Psoas muscle (tissue), 8 donors: ENCODE data around the gene SMG6. TPM values are rescaled to one million over a fixed set of nuclear protein-coding genes. Genes with fewer than 3 reads are reported as not detected.

ENCODE experiments used
- ATAC-seq, 4 donors: fragments of 200-7000 bp; cut with Tn5 transposase; one replicate each; pipeline ENCODE4 v1.9.1; 2020; ENCODE audit warnings: moderate library complexity in 3 of 4, mild to moderate bottlenecking in 2 of 4
- DNase-seq, 2 donors: peaks; one replicate each; pipeline ENCODE4 v3.0.0-alpha.2; 2020
- H3K27ac ChIP-seq: fragments of 200-600 bp; one replicate; pipeline ENCODE4 v1.8.0; 2022
- H3K27me3 ChIP-seq, 3 donors: fragments of 200-600 bp in 1 of 3; one replicate each; pipeline versions ENCODE4 v1.6.1 to v1.8.0; 2013 to 2022; ENCODE audit warnings: low read length in 2 of 3, mild to moderate bottlenecking in 2 of 3, moderate library complexity in 1 of 3; ENCODE audit not compliant: insufficient read depth in 3 of 3
- H3K36me3 ChIP-seq, 2 donors: fragments of 200-600 bp in 1 of 2; one replicate each; pipeline versions ENCODE4 v1.6.1 to v1.8.0; 2013 to 2022; ENCODE audit warnings: low read depth in 1 of 2, mild to moderate bottlenecking in 1 of 2, moderate library complexity in 1 of 2; ENCODE audit not compliant: insufficient read depth in 1 of 2
- H3K4me1 ChIP-seq: fragments of 200-600 bp; one replicate; pipeline ENCODE4 v1.8.0; 2022
- H3K4me3 ChIP-seq: fragments of 200-600 bp; one replicate; pipeline ENCODE4 v1.8.0; 2022; ENCODE audit warnings: mild to moderate bottlenecking
- H3K9me3 ChIP-seq: fragments of 200-600 bp; one replicate; pipeline ENCODE4 v1.8.0; 2022
- CTCF ChIP-seq: fragments of 200-600 bp; IDR thresholded peaks from one replicate; pipeline ENCODE4 v1.8.0; 2022; ENCODE audit warnings: antibody characterized with exemption
- WGBS, 3 donors: extraction: QIAGEN DNeasy Blood & Tissue Kit; methylation state at CpG; one replicate each; pipeline versions ENCODE4 v1.1.6 to v1.1.7; 2013; 5-methylcytosine and 5-hydroxymethylcytosine counted together
- intact Hi-C, 2 donors: fragments of 100-400 bp; cut with DNase I; formaldehyde crosslinking; loops; one replicate each; pipeline versions ENCODE4 v1.11.0 to v1.14.2; 2022
- polyA plus RNA-seq, 3 donors: library from polyadenylated mRNA; stranded (reverse); fragments of 200-250 nt; gene quantifications; one replicate each; pipeline ENCODE4 v1.2.3, GENCODE V29; 2013
- total RNA-seq, 4 donors: library from RNA; stranded (reverse); fragmentation: NEBNext Ultra II Directional in 2 of 4; extraction: Animal tissue kit (Norgen Biotek cat#: 25700) in 2 of 4; gene quantifications; one replicate each; pipeline versions ENCODE4 v1.2.1 to v1.2.4, GENCODE V29; 2021 to 2023
- donor health status: healthy with polysubstance abuse.
- donor health status: DM: no; HTN: no; CAD: no; lungs with moderate emphysema.
- donor health status: Bipolar disorder and iron deficiency.
- donor health status: healthy.
- donor health status: DM: yes; HTN: yes; CAD: no.
- donor health status: DM: no; HTN: no; CAD: no.
- donor health status: DM: no; HTN: no; CAD: no.
- donor health status: DM: yes; HTN: yes; CAD: no.

The SMG6 gene
- total and polyA plus RNA-seq, 7 donors, result 9.4 to 24.1 (median 16.3) TPM

DNA sequence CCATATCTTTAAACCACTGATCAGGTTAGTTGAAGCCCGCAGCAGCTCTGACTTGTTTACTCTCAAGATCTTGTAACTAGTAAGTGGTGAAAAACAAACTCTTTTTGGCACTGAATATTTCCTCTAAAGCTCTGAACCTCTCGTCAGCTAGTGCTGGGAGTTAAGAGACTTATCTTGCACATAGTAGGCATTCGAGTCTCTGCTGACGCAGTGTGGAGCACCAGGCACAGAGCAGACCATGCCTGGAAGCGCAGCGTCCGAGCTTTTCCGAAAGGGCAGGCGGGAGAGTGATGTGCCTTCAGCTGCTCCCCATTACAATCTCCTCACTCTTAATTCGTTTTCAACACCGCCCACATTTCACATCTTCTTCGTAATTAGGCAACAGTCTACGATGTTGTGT, 63.0 kb downstream of the SMG6 start:
- H3K4me1 ChIP-seq, result peaks cover 47% of the 10 kb centered on the region
- peak overlapping the region; percentile 27 for H3K4me3 ChIP-seq
- H3K27me3 ChIP-seq, result no peaks in the 10 kb centered on the region
- H3K9me3 ChIP-seq, result no peaks in the 10 kb centered on the region
- TF ChIP-seq CTCF, result no peak
- DNase-seq, result no peak
- 65 to 86% (median 72%) methylated on average over 13 of the region's 13 CpGs for WGBS, 3 donors
- peaks cover 0 to 9% of the 10 kb centered on the region in 2 donors for H3K36me3 ChIP-seq
- intact Hi-C loops, result loop anchor here in 1 of 2 donors (10.0 kb wide), 1 partner anchor 146 kb away; no protein-coding TSS in a partner anchor
- H3K27ac ChIP-seq, result peak overlapping the region; percentile 95
- ATAC-seq, result no peak

- Histone ChIP-seq H3K27me3 (no peaks in the 10 kb centered on the region), H3K27ac (peak overlapping the region; percentile 95), H3K9me3 (no peaks in the 10 kb centered on the region), H3K36me3 (peaks cover 0 to 14% of the 10 kb centered on the region in 2 donors), H3K4me1 (peaks cover 47% of the 10 kb centered on the region), H3K4me3 (peak overlapping the region; percentile 27)
- intact Hi-C loops, result loop anchor here (5.0 to 10.0 kb wide), 2 partner anchors 63 to 145 kb away; no protein-coding TSS in a partner anchor
- peak; percentile 72 to 82 for DNase-seq
- ATAC-seq, result peak; percentile 49 to 69 (median 64)
- TF ChIP-seq CTCF, result no peak
- 49 to 70% (median 56%) methylated on average over 10 of the region's 10 CpGs for WGBS, 3 donors
Observed at GRCh38 chr17:2239882-2240430, 63.6 kb downstream of the SMG6 start.

- Histone ChIP-seq H3K4me1 (peaks cover 47% of the 10 kb centered on the region), H3K27ac (peak overlapping the region; percentile 95), H3K36me3 (peaks cover 0 to 20% of the 10 kb centered on the region in 2 donors), H3K27me3 (no peaks in the 10 kb centered on the region), H3K9me3 (no peaks in the 10 kb centered on the region), H3K4me3 (peak overlapping the region; percentile 57)
- DNase-seq (no peak), ATAC-seq (no peak)
- WGBS, 3 donors, result 75 to 82% (median 81%) methylated on average over 2 of the region's 2 CpGs
- intact Hi-C loops, result loop anchor here in 1 of 2 donors (5.0 kb wide), 1 partner anchor 62 kb away; no protein-coding TSS in a partner anchor
- TF ChIP-seq CTCF, result no peak
Observed at GRCh38 chr17:2239170-2239551, 64.4 kb downstream of the SMG6 start.

- peak; percentile 68 to 83 (median 74) for ATAC-seq
Observed at GRCh38 chr17:2238432-2239169, 65.0 kb downstream of the SMG6 start.

More at GRCh38 chr17:2238432-2239169, 65.0 kb downstream of the SMG6 start:
- WGBS, 3 donors, result 20 to 25% (median 23%) methylated on average over 15 of the region's 15 CpGs
- Histone ChIP-seq H3K4me3 (peak overlapping the region; percentile 57), H3K27ac (peak overlapping the region; percentile 95), H3K4me1 (peaks cover 52% of the 10 kb centered on the region), H3K9me3 (no peaks in the 10 kb centered on the region), H3K36me3 (peaks cover 0 to 20% of the 10 kb centered on the region in 2 donors), H3K27me3 (no peaks in the 10 kb centered on the region)
- peak; percentile 49 to 61 for DNase-seq
- no peak for TF ChIP-seq CTCF
- intact Hi-C loops, result loop anchor here in 1 of 2 donors (5.0 kb wide), 1 partner anchor 61 kb away; no protein-coding TSS in a partner anchor
